Measurements from ENCODE around the gene CCDC93.
A peak's percentile ranks its signal among the peaks of the same experiment; 100 is the strongest.

Gene CCDC93

GRCh38 chr2:118013724-118014491, at the start of gene CCDC93:
Gene CCDC93 (minus strand): TSS chr2:118014070. CDS start chr2:118013995, 75 bp downstream.
- peak; percentile 98 for DNase-seq

GRCh38 chr2:118062669-118063068, 48.8 kb upstream of the CCDC93 start:
- no peak for DNase-seq

GRCh38 chr2:118062048-118062447, 48.2 kb upstream of the CCDC93 start:
- DNase-seq, result no peak

- DNase-seq, result no peak
Observed at GRCh38 chr2:118061135-118061955, 47.5 kb upstream of the CCDC93 start.

GRCh38 chr2:118059919-118060478, 46.1 kb upstream of the CCDC93 start:
- no peak for DNase-seq

GRCh38 chr2:118058951-118059350, 45.1 kb upstream of the CCDC93 start:
- no peak for DNase-seq

GRCh38 chr2:118056801-118057200, 42.9 kb upstream of the CCDC93 start:
- no peak for DNase-seq

GRCh38 chr2:118056165-118056534, 42.3 kb upstream of the CCDC93 start:
- no peak for DNase-seq

- DNase-seq, result no peak
Observed at GRCh38 chr2:118055512-118056164, 41.8 kb upstream of the CCDC93 start.

- DNase-seq, result no peak
Observed at GRCh38 chr2:118054213-118055008, 40.5 kb upstream of the CCDC93 start.

- DNase-seq, result no peak
Observed at GRCh38 chr2:118053681-118054080, 39.8 kb upstream of the CCDC93 start.

- DNase-seq, result no peak
Observed at GRCh38 chr2:118052474-118052873, 38.6 kb upstream of the CCDC93 start.

- DNase-seq, result no peak
Observed at GRCh38 chr2:118051826-118052358, 38.0 kb upstream of the CCDC93 start.

GRCh38 chr2:118050974-118051373, 37.1 kb upstream of the CCDC93 start:
- DNase-seq, result no peak

- no peak for DNase-seq
Observed at GRCh38 chr2:118050386-118050785, 36.5 kb upstream of the CCDC93 start.

GRCh38 chr2:118049816-118050140, 35.9 kb upstream of the CCDC93 start:
- no peak for DNase-seq

- no peak for DNase-seq
Observed at GRCh38 chr2:118049140-118049815, 35.4 kb upstream of the CCDC93 start.

- DNase-seq, result no peak
Observed at GRCh38 chr2:118048401-118048800, 34.5 kb upstream of the CCDC93 start.

- DNase-seq, result no peak
Observed at GRCh38 chr2:118047380-118047826, 33.5 kb upstream of the CCDC93 start.

GRCh38 chr2:118046634-118047210, 32.9 kb upstream of the CCDC93 start:
- DNase-seq, result no peak

- no peak for DNase-seq
Observed at GRCh38 chr2:118045286-118045685, 31.4 kb upstream of the CCDC93 start.

Measured in 8988T (cell line).